NOMO-1 treated with dmso at 0.1 percent for 144 hours (cell line): ENCODE results near the gene SYNE3.

ENCODE experiments used
- DNase-seq: peaks from one replicate; lab custom pipeline; 2025; ENCODE audit not compliant: unreplicated experiment; lab: John Stamatoyannopoulos, UW

Gene SYNE3, protein sequence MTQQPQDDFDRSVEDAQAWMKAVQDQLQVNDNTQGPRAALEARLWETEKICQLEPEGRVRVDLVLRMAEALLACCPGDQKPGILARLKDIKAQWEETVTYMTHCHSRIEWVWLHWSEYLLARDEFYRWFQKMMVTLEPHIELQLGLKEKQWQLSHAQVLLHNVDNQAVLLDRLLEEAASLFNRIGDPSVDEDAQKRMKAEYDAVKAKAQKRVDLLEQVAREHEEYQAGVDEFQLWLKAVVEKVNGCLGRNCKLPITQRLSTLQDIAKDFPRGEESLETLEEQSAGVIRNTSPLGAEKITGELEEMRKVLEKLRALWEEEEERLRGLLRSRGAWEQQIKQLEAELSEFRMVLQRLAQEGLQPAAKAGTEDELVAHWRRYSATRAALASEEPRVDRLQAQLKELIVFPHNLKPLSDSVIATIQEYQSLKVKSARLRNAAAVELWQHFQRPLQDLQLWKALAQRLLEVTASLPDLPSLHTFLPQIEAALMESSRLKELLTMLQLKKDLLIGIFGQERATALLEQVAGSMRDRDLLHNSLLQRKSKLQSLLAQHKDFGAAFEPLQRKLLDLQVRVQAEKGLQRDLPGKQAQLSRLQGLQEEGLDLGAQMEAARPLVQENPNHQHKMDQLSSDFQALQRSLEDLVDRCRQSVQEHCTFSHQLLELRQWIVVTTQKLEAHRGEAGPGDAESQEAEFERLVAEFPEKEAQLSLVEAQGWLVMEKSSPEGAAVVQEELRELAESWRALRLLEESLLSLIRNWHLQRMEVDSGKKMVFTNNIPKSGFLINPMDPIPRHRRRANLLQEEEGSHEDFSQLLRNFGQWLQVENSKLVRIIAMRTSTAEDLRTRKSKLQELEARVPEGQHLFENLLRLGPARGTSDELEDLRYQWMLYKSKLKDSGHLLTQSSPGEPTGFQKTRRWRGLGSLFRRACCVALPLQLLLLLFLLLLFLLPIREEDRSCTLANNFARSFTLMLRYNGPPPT

DNA sequence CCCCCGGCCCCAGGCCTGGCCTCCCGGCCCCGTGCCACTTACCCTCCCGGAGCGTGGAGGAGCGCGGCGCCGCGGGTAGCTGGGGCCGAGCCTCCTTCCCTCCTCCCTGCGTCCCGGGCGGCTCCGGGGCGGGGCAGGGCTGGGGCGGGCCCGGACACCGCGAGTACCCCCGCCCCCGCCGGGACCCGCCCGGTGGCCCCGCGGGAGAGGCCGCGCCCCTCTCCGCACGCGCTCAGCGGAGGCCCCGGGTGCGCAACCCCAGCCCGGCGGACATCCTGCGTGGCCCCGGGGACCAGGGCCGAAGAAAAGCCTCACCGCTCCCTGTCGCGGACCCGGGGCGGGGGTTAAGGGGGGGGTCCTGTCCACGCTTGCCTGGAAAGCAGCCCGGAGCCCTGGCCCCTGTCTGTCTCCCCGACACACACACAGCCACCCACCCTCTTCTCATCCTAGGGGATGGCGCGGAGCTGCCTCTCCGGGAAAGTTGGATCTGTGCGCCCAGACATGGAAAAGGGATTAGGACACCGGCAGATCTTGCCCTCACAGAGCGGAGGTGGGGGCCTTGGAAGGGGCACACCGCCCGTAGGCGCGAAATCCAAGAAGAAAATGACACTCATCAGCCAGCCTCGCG, at the start of gene SYNE3:
Gene SYNE3, minus strand, starts transcription at position 97 of the 628 bp plus-strand sequence. CDS start 40,829 bp downstream, outside the sequence.
- DNase-seq = no peak

DNA sequence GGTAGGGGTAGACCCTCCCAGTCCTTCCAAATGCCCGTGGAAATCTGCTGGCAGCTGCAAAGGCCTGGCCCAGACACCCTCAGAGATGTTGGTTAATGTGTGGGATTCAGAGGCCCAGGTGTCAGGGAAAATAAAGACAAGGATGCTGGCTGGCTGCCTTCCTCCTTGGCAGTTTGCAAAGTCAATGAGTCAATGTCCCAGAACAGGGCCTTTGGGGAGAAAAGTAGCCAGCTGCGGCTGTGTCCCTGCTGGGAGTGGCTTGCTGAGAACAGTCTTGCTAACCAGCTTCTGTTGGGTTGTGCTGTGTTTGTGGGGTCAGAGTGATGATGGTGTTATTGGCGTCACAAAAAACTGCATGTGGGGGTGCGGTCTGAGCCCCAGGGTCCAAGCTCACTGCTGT, 47.6 kb upstream of the SYNE3 start:
- DNase-seq = no peak

DNA sequence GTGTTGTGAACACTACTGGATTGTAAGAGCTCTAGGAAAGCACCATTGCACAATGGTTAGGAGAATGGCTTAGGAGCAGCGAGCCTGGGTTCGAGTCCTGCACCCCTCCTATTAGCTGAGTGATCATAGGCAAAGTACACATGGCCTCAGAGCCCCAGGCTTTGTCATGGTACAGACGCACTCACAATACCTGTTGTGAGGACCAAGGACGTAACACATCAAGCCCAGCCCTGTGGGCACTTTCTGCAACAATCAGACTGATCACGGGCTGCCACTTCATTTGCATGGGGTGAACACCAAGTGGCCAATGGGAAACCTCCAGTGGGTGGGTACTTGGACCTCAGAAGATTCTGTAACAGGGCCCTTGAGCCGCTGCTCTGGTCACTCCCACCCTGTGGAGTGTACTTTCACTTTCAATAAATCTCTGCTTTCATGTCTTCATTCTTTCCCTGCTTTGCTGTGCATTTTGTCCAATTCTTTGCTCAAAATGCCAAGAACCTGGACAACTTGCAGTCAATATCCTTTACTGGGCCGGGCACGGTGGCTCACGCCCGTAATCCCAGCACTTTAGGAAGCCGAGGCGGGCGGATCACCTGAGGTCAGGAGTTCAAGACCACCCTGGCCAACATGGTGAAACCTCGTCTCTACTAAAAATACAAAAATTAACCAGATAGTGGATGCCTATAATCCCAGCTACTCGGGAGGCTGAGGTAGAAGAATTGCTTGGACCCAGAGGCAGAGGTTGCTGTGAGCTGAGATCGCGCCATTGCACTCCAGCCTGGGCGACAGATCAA, 46.6 kb upstream of the SYNE3 start:
- DNase-seq = no peak

DNA sequence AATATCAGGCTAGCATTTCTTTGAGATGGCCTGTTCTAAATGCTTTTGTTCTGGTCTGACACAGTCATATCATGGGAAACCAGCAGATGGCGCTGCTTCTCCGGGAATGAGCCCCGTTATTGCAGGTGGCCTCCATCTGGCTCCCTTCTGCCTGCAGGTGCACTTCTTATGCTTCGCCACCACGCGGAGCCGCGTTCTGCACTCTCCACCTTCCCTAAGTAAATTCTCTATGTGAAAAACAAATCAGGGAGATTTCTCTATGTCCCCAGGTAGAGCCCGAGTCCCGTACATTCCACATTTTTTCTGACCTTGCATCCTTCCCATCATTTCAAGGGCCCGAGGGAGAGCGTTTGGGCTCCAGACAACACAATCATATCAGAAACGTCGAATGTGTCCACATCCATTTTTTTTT, 44.6 kb upstream of the SYNE3 start:
- peak; percentile 75 for DNase-seq

DNA sequence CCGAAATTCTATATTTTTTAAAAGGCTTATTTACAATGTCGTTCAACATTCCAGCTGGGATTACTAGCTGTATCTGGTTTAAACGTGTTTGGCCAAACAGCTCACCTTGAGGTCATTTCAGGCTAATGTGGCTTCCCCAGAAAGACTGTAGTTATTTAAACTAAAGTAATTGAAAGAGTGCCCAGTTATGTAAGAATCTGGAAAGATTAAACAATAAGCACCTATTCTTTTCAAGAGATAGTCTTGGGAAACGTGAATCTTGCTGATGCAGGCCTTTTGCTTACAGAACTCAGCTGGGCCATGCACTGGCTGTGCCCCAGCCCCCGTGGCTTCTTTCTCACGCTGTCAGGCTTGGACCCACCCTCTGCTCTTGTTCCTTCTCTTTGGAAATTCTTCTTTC, 42.8 kb upstream of the SYNE3 start:
- no peak for DNase-seq

DNA sequence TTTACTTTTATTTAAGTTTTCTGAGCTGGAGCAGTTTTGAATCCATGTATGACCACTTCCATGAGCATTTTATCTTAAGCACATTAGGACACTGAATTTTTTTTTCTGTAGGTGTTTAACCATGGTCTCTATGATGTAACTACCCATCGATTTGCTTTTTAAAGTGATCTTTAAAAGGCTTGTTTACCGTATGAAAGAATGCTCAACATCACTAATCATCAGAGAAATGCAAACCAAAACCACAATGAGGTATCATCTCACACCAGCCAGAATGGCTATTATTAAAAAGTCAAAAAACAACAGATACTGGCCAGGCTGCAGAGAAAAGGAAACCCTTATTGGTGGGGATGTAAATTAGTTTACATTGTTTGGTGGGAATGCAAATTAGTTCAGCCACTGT, 41.4 kb upstream of the SYNE3 start:
- DNase-seq = no peak

DNA sequence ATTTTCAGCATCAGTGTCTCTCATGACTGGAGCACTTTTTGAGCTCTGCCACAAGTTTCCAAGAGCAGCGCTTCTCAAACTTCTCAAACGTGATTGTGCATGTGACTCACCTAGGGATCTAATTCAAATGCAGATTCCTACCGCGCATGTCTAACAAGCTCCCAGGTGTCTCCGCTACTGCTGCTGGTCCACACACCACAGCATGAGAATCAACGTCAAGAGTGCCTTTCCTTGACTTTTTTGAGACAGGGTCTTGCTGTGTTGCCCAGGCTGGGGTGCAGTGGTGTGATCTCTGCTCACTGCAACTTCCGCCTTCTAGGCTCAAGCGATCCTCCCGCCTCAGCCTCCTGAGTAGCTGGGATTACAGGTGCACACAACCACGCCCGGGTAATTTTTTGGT, 40.8 kb upstream of the SYNE3 start:
- no peak for DNase-seq

DNA sequence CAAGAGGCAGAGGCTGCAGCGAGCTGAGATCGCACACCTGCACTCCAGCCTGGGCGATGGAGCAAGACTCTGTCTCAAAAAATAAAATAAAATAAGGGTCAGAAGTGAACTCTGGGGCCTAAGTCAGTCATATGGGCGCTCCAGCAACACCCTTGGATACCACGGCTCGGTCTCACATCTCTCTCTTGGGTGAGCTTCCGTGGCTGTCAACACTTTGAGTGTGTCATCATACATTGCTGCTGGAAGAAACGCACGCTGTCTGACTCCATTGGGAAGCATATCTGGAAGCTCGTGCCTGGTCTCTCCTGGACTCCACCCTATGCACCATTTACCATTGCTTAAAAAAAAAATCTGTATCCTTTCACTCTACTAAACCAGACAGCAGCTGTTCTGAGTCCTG, 38.6 kb upstream of the SYNE3 start:
- no peak for DNase-seq

DNA sequence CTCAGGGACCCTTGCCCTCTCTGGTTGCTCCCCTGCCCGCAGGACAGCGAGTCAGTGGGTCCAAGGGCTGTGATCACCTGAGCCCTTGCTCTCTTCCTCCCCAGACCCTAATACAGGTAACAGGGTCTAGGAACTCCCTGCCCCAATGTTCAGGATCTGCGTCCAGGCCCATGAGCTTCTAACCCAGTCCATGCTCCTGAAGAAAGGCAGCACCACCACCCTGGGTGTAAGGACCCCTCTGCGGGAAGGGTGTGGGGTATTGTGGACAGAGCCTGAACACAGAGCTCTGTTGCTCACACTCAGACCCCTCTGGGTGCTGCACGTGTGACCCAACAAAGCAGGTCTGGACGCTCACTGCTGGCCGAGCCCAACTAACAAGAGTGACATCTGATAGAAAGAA, 36.7 kb upstream of the SYNE3 start:
- DNase-seq = no peak

DNA sequence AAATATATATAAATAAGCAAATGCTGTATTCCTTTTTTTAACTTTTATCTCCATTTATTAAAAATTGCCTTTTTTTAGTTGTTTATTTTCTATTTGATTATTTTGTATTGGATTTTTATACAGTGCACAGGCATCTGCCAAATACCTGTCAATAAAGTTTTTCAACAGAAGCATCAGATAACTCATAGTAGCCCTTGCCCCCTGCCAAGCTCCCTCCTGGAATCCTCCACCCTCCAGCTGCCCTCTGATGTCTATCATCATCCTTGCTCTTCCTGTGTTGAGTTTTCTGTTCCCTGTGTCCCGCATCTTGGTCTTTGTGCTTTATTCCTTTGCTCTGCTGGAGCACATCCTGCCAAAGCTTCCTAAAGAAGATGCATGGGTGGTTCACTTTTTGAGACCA, 35.0 kb upstream of the SYNE3 start:
- no peak for DNase-seq

DNA sequence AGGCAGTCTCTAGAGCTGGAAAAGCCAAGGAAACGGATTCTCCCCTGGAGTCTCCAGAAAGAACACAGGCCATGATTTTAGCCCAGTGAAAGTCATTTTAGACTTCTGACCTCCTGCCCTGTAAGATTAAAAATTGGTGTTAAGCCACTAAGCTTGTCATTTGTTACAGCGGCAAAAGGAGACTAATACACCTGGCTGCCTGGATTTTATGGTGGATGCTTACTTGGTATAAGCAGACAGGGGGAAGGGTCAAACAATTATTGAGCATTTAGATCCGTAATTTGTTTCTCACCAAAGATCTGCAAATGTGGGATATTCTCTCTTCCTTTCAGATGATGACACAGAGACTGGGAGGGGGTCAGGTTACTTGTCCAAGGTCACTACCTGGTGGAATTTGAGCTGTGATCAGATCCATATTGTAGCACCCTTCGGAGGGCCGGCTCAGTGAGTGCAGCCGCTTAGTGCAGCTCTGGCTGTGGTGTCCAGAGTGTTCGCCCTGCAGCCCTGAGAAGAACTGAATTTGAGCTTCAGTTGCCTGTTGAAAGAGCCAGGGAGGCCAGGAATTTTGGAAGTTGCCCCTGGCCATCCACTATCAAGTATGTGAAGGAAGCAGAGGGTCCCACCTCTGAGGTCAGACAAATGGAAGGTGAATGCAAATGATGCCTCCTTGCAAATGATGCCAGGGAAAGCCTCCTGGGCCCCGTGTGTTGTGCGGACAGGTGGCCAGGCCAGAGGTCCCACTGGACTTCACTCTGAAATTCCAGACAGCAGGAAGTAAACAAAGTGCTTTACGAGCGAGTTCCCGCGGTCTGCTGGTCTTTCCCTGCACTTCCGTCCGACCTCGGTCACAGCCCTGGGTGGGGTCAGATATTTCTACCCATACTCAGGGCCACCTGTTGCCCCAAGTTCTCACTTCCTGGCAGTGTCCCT, 33.5 kb upstream of the SYNE3 start:
- no peak for DNase-seq

DNA sequence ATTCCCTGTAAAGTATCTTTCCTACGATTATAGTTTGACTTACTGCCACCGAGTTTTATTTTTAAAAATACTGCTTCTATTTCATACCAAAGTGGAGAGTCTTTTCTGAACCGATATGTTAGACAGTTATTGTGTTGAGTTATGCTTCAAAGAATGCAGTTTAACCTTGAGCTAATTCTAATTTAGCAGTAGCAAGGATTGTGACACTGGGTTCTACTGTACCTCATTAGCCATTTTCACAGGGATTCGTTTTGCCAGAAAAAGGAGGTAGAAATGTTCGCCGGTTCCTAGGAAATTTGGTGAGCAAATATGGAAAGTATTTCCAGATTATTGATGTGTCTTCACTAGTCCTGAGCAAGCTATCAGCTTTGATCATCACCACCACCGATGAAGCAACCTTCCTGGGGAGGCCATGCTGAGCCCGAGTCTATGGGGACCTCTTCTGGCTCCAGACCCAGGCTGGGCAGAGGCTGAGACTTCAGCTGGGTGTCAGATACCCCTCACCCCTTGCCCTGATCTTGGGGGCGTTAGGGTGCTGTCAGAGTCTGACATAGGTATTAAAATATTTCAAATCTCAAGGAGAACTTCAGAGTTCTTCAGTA, 32.0 kb upstream of the SYNE3 start:
- no peak for DNase-seq

DNA sequence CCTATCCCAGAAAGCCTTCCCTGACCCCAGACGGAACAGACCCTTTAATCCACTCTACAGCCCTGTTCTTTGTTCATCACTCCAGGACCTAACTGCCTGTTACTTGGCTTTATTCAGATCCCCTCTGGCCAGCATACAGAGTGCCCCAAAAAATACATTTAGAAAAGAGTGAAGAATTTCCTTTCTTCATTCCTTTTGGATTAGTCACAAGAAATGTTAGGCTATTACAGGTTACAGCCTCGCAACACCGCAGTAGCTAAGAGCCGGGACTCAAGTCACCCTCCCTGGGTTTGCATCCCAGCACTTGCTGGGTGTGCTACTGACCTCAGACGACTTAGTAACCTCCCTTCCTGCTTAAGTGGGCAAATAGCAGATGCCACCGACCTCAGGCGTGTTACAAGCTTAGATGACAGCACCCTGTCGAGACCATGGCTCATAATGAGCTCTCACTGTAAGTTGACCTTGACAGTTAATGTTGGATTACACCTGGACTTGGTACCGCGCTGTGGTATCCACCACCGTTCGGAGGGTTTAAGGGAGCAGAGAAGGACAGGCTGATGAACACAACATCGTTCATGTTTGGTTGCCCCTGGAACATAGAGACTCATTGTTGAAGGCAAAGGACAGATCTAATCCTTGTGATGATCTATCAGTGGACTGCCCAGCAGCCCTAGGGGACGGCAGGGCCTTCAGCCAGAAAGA, 31.3 kb upstream of the SYNE3 start:
- DNase-seq = no peak

DNA sequence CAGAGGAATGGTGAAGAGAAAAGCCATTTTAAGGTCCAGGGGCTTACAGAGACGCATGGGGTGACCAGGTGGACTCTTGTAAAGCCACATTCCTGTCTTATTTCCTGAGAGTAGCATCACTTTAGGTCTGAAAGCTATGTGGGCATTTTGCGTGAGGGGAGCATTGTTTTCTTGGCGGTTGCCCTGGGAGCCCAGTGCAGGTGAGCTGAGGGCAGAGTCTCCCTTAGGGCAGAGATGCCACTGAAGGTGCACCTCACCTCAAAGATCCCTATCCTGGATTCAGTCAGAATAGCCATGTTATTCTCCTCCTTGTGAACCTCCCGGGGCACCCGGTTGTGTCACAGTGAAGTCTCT, 30.8 kb upstream of the SYNE3 start:
- DNase-seq = no peak

DNA sequence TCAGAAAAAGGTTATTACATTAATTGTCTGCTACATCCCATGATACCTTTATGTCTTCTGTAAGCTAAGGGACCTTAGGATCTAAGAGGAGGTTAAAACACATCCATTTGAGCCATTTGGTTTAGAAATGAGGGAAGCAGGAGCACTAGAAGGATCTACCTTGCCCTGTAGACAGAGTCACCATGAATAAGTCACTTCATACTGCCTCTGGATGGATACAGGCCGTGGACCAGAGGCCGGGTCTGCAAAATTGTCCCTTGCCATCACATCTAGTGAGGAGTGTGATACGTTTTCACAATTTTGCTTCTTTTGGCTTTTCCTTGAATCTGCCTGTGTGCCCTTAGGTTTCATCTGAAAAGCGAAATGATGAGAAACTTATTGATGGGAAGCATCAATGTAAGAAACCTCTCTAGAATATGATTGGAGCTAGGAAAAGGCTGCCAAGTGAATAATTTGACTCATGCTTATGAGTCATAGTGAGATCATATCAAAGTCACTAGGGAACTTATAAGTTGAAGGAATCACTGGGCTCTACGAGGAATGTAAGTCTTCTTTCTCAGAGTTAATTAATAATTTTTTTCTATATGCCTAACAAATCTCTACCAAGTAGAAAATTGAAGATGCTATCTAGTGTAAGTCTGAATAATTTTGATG, 29.2 kb upstream of the SYNE3 start:
- no peak for DNase-seq

DNA sequence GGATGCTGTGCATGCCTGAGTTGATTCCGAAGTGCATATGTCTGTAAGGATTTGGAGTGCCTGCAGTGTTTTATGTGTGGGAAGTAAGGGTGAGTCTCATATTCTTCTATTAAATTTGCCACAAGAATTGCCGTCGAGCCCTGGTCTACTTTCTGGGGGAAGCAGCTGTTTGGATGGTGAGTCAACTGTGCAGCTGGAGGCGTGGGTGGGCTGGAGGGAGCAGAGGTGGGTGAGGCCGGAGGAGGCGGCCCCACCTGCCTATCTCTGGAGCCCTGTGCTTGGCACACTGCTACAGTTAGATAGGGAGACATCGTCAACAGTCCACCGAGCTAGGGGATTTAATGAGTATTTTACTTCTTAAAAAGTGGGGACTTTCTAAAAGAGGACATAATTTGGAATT, 28.1 kb upstream of the SYNE3 start:
- no peak for DNase-seq

DNA sequence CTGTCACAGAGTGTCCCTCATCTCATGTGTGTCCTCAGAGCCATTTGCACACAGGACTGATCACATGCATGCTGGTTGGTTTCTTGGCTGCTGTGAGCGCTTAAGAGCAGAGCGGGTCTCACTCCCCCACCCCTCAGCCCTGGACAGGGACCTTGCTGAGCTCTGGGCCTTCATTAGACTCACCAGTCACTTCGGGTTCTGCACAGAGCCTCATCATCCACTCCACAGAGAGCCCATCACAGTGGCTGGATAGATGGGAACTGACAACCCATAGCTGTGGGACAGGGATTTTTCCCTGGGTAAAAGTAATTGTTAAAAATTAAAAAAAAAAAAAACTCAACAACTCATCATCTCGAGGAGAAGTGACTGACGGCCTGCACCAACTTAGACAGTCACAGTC, 26.6 kb upstream of the SYNE3 start:
- DNase-seq = no peak
